GM12801 (cell line): ENCODE data around the gene NLRP12.

Experiments
- TF ChIP-seq, protein P1 (sequence below): IDR thresholded peaks from one replicate; pipeline ENCODE4 v1.5.1; 2011; ENCODE audit warnings: control low read depth; ENCODE audit not compliant: insufficient read length; ENCODE audit errors: extremely low read depth

The NLRP12 gene

DNA sequence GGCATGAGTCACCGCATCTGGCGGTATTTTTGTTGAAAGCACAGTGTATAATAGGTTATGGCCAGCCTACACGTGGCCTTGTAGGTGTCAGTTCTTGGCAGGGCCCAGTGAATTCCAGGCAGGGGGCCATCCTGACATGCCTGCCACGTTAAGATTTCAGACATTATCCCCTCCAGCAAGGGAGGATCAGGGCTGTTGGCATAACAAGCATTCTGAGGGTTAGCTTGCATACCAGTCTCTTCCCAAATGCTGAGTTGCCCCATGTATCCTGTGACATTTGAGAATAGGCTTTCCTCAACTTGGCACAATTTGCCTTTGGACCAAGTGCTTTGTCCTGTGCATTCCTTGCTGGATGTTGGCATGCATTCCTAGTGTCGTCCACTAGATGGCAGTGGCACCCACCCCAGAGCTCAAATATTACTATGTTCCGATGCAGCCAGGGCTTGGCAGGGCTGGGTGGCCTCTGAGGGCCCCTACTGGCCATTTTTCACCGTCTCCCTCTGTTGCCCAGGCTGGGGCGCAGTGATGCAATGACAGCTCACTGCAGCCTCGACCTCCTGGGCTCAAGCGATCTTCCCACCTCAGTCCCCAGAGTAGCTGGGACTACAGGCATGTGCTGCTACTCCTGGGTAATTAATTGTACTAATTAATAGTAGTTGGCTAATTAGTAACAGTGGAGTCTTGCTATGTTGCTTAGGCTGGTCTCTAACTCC lies 31.2 kb downstream of the NLRP12 start:
- TF ChIP-seq, protein P1, sequence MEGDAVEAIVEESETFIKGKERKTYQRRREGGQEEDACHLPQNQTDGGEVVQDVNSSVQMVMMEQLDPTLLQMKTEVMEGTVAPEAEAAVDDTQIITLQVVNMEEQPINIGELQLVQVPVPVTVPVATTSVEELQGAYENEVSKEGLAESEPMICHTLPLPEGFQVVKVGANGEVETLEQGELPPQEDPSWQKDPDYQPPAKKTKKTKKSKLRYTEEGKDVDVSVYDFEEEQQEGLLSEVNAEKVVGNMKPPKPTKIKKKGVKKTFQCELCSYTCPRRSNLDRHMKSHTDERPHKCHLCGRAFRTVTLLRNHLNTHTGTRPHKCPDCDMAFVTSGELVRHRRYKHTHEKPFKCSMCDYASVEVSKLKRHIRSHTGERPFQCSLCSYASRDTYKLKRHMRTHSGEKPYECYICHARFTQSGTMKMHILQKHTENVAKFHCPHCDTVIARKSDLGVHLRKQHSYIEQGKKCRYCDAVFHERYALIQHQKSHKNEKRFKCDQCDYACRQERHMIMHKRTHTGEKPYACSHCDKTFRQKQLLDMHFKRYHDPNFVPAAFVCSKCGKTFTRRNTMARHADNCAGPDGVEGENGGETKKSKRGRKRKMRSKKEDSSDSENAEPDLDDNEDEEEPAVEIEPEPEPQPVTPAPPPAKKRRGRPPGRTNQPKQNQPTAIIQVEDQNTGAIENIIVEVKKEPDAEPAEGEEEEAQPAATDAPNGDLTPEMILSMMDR, result no peak

DNA sequence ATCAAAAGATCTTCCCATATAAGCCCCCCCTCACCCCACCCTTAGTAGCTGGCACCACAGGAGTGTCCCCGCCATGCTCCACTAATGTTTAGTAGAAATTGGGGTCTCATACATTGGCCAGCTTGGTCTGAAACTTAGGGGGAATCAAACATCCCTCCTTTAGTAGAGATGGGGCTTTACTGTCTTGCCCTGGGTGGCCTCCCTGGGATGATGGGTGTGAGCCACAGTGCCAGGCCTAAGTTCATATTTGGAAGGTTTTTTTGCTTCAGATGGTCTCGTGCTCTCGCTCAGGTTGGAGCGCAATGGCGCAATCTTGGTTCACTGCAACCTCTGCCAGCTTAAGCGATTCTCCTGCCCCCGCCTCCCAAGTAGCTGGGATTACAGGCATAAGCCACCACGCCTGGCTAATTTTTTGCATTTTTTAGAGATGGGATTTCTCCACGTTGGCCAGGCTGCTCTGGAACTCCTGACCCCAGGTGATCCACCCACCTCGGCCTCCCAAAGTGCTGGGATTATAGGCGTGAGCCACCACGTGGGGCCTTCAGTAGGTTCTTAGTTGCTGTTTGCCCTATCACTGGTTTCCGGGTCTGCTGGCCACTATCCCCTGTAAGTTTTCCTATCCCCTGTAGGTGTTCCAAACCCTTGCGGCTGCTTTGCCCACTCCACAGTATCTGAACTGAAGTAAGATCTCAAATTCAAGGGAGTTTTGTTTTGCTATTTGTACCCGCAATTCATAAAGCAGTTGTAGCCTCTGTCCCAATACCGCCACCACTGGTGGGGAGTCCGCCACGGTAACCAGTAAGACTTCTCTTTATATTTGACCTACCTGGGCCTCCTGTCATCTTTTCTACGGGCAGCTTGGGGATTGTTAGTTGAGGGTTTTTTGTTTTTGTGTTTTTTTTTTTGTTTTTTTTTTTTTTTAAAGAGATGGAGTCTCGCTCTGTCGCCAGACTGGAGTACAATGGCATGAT lies 34.1 kb downstream of the NLRP12 start:
- TF ChIP-seq, protein P1, result no peak

DNA sequence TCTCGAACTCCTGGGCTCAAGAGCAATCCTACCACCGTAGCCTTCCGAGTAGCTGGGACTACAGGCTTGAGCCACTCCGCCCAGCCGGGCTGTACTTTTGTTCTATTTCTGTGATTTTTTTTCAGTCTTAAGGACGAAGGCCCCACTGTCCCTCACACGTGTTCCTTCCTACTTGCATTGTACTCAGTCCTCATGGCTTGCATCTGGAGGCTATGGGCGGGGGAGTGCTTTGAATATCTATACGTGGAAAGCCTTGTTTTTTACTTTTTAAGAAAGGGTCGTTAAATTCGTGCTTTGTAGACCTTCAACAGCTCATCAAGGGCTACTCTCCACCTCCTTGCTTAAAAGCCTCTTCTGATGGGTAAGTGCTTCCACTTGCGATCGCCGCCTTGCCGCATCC lies 36.8 kb downstream of the NLRP12 start:
- TF ChIP-seq, protein P1, result no peak

DNA sequence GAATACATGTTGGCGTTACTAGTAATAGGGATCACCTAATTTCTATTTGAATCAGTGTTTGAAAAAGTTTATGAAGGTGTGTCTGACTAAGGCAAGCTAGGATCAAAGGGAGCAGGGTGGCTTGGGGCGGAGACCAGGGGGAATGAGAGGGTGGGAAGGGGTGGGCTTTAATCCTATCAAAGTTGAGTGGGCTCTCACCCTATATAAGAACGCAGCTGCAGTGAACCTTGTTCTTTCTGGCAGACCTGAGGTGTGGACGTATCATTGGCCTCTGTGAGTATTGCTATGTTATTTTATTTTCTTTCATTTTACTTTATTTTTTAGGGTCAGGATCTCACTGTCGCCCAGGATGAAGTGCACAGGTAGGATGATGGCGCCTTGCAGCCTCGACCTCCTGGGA lies 37.4 kb downstream of the NLRP12 start:
- TF ChIP-seq, protein P1, result no peak

DNA sequence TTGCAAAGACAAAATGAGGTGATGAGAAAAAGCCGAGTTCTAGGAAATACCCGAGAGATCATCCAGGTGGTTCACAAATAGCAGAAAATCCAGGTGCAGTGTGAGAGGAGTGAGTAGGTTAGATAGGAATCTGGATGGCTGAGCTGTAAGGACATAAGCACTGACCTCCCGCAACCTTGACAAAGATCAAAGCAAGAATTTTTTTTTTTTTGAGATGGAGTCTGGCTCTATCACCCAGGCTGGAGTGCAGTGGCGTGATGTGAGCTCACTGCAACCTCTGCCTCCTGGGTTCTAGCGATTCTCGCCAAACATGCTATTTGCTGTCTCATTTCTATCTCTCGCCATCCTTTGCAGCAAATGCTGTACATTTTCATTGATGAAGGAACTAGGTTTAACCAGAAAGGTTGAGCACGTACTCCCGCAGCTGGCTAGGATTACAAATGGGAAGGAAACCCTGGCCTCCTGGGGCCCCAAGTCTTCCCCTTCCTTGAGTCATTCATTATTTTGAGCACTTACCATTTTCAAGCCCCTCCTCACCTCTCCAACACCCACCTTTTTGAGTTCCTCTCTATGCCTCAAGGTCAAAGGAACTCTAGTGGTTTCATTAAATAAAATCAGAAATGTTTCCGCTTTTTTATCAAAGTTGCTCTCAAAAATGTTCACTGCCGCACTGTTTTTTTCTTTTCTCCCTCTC lies 38.8 kb downstream of the NLRP12 start:
- TF ChIP-seq, protein P1, result no peak

DNA sequence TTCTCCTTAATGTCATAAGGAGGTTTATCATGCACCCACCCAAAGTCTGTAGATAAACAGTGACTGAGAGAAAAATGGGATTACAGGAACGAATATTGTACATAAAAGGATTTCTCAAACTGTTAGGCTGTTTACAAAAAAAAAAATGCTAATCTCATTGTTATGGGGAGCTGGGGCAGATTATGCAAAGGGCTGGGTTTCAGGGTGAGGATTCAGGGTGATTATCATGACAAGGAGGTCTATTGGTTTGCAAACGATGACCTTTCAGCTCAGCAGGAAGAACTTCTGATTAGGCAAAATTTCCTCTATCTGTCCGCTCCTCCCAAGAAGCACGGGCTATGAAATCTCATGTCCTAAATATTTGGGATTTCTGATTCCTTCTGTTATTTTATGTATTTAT lies 41.4 kb downstream of the NLRP12 start:
- TF ChIP-seq, protein P1, result no peak

DNA sequence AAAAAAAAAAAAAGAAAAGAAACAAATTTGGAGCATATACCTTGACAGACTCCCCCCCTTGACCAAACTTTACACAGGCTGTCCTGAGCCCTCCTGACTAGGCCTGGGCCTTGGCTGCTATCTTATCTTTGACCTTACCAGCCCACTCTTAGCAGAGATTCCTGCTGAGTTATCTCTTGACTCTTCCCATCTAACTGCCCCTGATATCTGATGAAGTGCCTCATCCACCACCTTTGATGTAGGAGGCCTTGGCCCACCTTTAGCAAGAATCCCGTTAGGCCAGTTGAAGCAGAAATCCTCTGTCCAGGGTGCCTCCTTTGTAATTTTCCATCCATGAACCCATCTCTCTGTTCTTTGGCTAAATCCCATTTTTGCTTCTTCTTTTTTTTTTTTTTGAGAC lies 43.6 kb downstream of the NLRP12 start:
- TF ChIP-seq, protein P1, result no peak
